Measurements from ENCODE around the gene PACRG. TPM values are rescaled to one million over a fixed set of nuclear protein-coding genes. Genes with fewer than 3 reads are reported as not detected.

The PACRG gene
- total and polyA plus RNA-seq, 10 of the 15 experiments (the other 5 are each of a cell fraction or from before 2014, with no cell fraction given) = not detected

- H3K79me2 ChIP-seq (ENCODE audit: control insufficient read depth, insufficient read depth, low read length) = no peaks in the 10 kb centered on the region
- H3K4me2 ChIP-seq (ENCODE audit: control insufficient read depth, insufficient read depth) = no peak overlapping the region
- RAD21 ChIA-PET (ENCODE audit: unreplicated experiment) = no interaction called here
- no peaks in the 10 kb centered on the region for H3K36me3 ChIP-seq (ENCODE audit: control insufficient read depth in 2 of 2, insufficient read depth in 2 of 2, low read length in 1 of 2)
- H3K4me1 ChIP-seq (ENCODE audit: control insufficient read depth, insufficient read depth, low read length) = no peaks in the 10 kb centered on the region
- no TSS peak for BruUV-seq (replicated peaks)
- no peak for TF ChIP-seq MAX (IDR thresholded peaks at IDR 0.05; ENCODE audit: low read depth, low read length)
- no peak for TF ChIP-seq ATF7 (IDR thresholded peaks at IDR 0.05; ENCODE audit: low read depth)
- no peak for TF ChIP-seq EGR1 (IDR thresholded peaks at IDR 0.05; ENCODE audit: borderline replicate concordance in 1 of 2, low read depth in 2 of 2, low read length in 2 of 2)
- TF ChIP-seq BACH1 (IDR thresholded peaks at IDR 0.05; ENCODE audit: borderline replicate concordance) = no peak
- no peak for TF ChIP-seq PKNOX1 (IDR thresholded peaks at IDR 0.05)
- no peak for TF ChIP-seq POLR2AphosphoS2 (IDR thresholded peaks at IDR 0.05; ENCODE audit: low read depth, low read length)
- TF ChIP-seq PAX8 (IDR thresholded peaks at IDR 0.05) = no peak
- no peak for TF ChIP-seq ATF2 (IDR thresholded peaks at IDR 0.05; ENCODE audit: low read length)
- no peak for TF ChIP-seq EP300 (IDR thresholded peaks at IDR 0.05; ENCODE audit: borderline replicate concordance in 1 of 2, control insufficient read depth in 1 of 2, low read depth in 2 of 2, low read length in 2 of 2)
- no peak for TF ChIP-seq RAD21 (IDR thresholded peaks at IDR 0.05; ENCODE audit: insufficient read depth, low read depth, low read length)
- no peak for TF ChIP-seq RUNX3 (IDR thresholded peaks at IDR 0.05; ENCODE audit: low read length)
- no peak for TF ChIP-seq IRF5 (IDR thresholded peaks at IDR 0.05; ENCODE audit: borderline replicate concordance)
- FAIRE-seq (no peak), DNase-seq (ENCODE audit: low read depth, low spot score) (no peak), ATAC-seq (no peak)
- intact Hi-C loops (cut with micrococcal nuclease; ENCODE audit: unreplicated experiment) = loop anchor here (10.0 kb wide), 1 partner anchor 376 kb away; no protein-coding TSS in a partner anchor
- 40% methylated on average over 9 of the region's 9 CpGs for WGBS (ENCODE audit: insufficient coverage, insufficient replicate concordance, low lambda C conversion rate, missing lambda C conversion rate)
- CTCF ChIA-PET = interaction anchor here (3.0 kb wide), 1 partner anchor 9 kb away, joined by 13 read pairs; no protein-coding TSS in a partner anchor
- peaks cover 0 to 2% of the 10 kb centered on the region in 2 experiments; a peak in 2 of 4 replicates for H3K27me3 ChIP-seq (replicated peaks in 1 of 2; ENCODE audit: control insufficient read depth in 2 of 2, insufficient read depth in 2 of 2, low read length in 1 of 2)
- SMC1A ChIA-PET (ENCODE audit: uncharacterized antibody, unreplicated experiment) = interaction anchor here (0.5 kb wide), 1 partner anchor 183 kb away, joined by 3 read pairs; no protein-coding TSS in a partner anchor
- no peak overlapping the region for H2AFZ ChIP-seq (ENCODE audit: control insufficient read depth, low read depth, low read length)
- no peaks in the 10 kb centered on the region for H3K9me3 ChIP-seq (replicated peaks; ENCODE audit: control insufficient read depth, insufficient read depth, low read length)
- H4K20me1 ChIP-seq (ENCODE audit: control insufficient read depth, insufficient read depth) = no peaks in the 10 kb centered on the region
- no peak overlapping the region for H3K4me3 ChIP-seq
- POLR2A ChIA-PET = no interaction called here
- in situ Hi-C loops (cut with MboI) = loop anchor here (10.0 kb wide), 1 partner anchor 776 kb away; no protein-coding TSS in a partner anchor
- H3K9ac ChIP-seq (ENCODE audit: control insufficient read depth, insufficient read depth, low read length) = no peak overlapping the region
- no peak overlapping the region for H3K27ac ChIP-seq (ENCODE audit: control insufficient read depth, insufficient read depth)
Measured at GRCh38 chr6:163179061-163179460, 451.3 kb downstream of the PACRG start.
